CD14-positive monocyte (primary cell): Measurements from ENCODE around the gene NEMF. TPM values are rescaled to one million over a fixed set of nuclear protein-coding genes. Genes with fewer than 3 reads are reported as not detected.
A peak's percentile ranks its signal among the peaks of the same experiment; 100 is the strongest.

Source experiments
- DNase-seq, 3 donors: peaks; one replicate each; pipeline ENCODE4 v3.0.0-alpha.2; 2011 to 2022
- H2AFZ ChIP-seq: 2 replicates; pipeline ENCODE4 v1.6.0; 2012; ENCODE audit warnings: mild to moderate bottlenecking, low read depth, low read length, inconsistent platforms; ENCODE audit not compliant: insufficient read depth, poor library complexity, severe bottlenecking
- H3K27ac ChIP-seq, 2 donors: 1 replicate in 1 of 2; 2 replicates in 1 of 2; pipeline ENCODE4 v1.5.1; 2012 to 2013; ENCODE audit warnings: low read length in 2 of 2, control low read depth in 1 of 2, inconsistent platforms in 1 of 2, low read depth in 1 of 2, mild to moderate bottlenecking in 1 of 2
- H3K27me3 ChIP-seq, 2 donors: one replicate each; pipeline versions ENCODE4 v1.6.0 to v1.6.1; 2011 to 2013; ENCODE audit warnings: low read length in 2 of 2; ENCODE audit not compliant: control insufficient read depth in 2 of 2, insufficient read depth in 2 of 2
- H3K36me3 ChIP-seq, 2 donors: replicated peaks in 1 of 2; 1 replicate in 1 of 2; 2 replicates in 1 of 2; pipeline versions ENCODE4 v1.5.1 to v1.6.1; 2012 to 2013; ENCODE audit warnings: low read length in 2 of 2, control low read depth in 1 of 2, inconsistent platforms in 1 of 2, mild to moderate bottlenecking in 1 of 2; ENCODE audit not compliant: insufficient read depth in 2 of 2, control insufficient read depth in 1 of 2
- H3K4me1 ChIP-seq, 2 donors: 1 replicate in 1 of 2; 2 replicates in 1 of 2; pipeline versions ENCODE4 v1.5.1 to v1.6.1; 2012 to 2013; ENCODE audit warnings: low read length in 2 of 2, control low read depth in 1 of 2, inconsistent platforms in 1 of 2, mild to moderate bottlenecking in 1 of 2, moderate library complexity in 1 of 2; ENCODE audit not compliant: insufficient read depth in 2 of 2, control insufficient read depth in 1 of 2
- H3K4me2 ChIP-seq: replicated peaks from 2 replicates; pipeline ENCODE3; 2012; ENCODE audit warnings: low read length, moderate library complexity, mild to moderate bottlenecking; ENCODE audit not compliant: poor library complexity, severe bottlenecking; ENCODE audit errors: extremely low read depth
- H3K4me3 ChIP-seq, 3 experiments: fragments of 200-600 bp in 1 of 3; sonication (generic) in 1 of 3; replicated peaks in 1 of 3; 1 replicate in 2 of 3; 2 replicates in 1 of 3; pipeline ENCODE4 v1.5.1; 2011 to 2013; ENCODE audit warnings: low read length in 3 of 3, mild to moderate bottlenecking in 3 of 3, control low read depth in 2 of 3, low read depth in 2 of 3, inconsistent platforms in 1 of 3, moderate library complexity in 1 of 3
- H3K79me2 ChIP-seq: 2 replicates; pipeline ENCODE4 v1.6.0; 2012; ENCODE audit warnings: mild to moderate bottlenecking, control low read depth, inconsistent platforms, low read length, moderate library complexity; ENCODE audit not compliant: insufficient read depth
- H3K9ac ChIP-seq: 2 replicates; pipeline ENCODE4 v1.6.0; 2017; ENCODE audit warnings: low read length, mild to moderate bottlenecking; ENCODE audit not compliant: insufficient read depth, poor library complexity, severe bottlenecking
- H3K9me3 ChIP-seq, 2 donors: replicated peaks in 1 of 2; 1 replicate in 1 of 2; 2 replicates in 1 of 2; pipeline versions ENCODE4 v1.5.1 to v1.6.1; 2012 to 2013; ENCODE audit warnings: low read length in 2 of 2, control low read depth in 1 of 2; ENCODE audit not compliant: control insufficient read depth in 1 of 2, insufficient read depth in 1 of 2
- H4K20me1 ChIP-seq: 2 replicates; pipeline ENCODE4 v1.6.0; 2012; ENCODE audit warnings: mild to moderate bottlenecking, low read length, control low read depth, moderate library complexity; ENCODE audit not compliant: insufficient read depth
- H3K27ac Mint-ChIP-seq, 7 donors: one replicate each; pipeline ENCODE4 v1.8.0; 2020; ENCODE audit warnings: mild to moderate bottlenecking in 7 of 7, mixed read lengths in 7 of 7, moderate library complexity in 6 of 7, inconsistent platforms in 2 of 7
- H3K27me3 Mint-ChIP-seq, 3 donors: one replicate each; pipeline ENCODE4 v1.8.0; 2021 to 2022; ENCODE audit warnings: low read depth in 3 of 3, mild to moderate bottlenecking in 3 of 3, mixed read lengths in 3 of 3, moderate library complexity in 3 of 3, inconsistent platforms in 1 of 3
- H3K36me3 Mint-ChIP-seq, 2 donors: one replicate each; pipeline ENCODE4 v1.8.0; 2020; ENCODE audit warnings: mixed read lengths in 2 of 2, inconsistent platforms in 1 of 2, mild to moderate bottlenecking in 1 of 2
- H3K4me1 Mint-ChIP-seq: one replicate; pipeline ENCODE4 v1.8.0; 2020; ENCODE audit warnings: mild to moderate bottlenecking, mixed read lengths
- H3K4me3 Mint-ChIP-seq, 2 donors: one replicate each; pipeline ENCODE4 v1.8.0; 2020; ENCODE audit warnings: mild to moderate bottlenecking in 2 of 2, mixed read lengths in 2 of 2, moderate library complexity in 1 of 2
- H3K9me3 Mint-ChIP-seq, 7 donors: one replicate each; pipeline ENCODE4 v1.8.0; 2020 to 2022; ENCODE audit warnings: mixed read lengths in 7 of 7, mild to moderate bottlenecking in 6 of 7, moderate library complexity in 6 of 7, inconsistent platforms in 2 of 7
- whole genome bisulfite sequencing: methylation state at CpG from one replicate; pipeline ENCODE4 v1.1.5; 2013; ENCODE audit warnings: missing lambda C conversion rate; ENCODE audit not compliant: insufficient coverage; 5-methylcytosine and 5-hydroxymethylcytosine counted together
- intact Hi-C, 2 donors: fragments of 100-400 bp; cut with micrococcal nuclease; formaldehyde crosslinking; loops; one replicate each; pipeline versions ENCODE4 v1.15.0 to v1.15.1; 2023
- polyA plus RNA-seq, 3 donors: library from polyadenylated mRNA; depleted of rRNA in 1 of 3; unstranded in 2 of 3; stranded (reverse) in 1 of 3; fragments of 300-500 nt in 2 of 3; fragments of >200 nt in 1 of 3; fragmentation: Illumina TruSeq in 2 of 3; gene quantifications; 1 replicate in 2 of 3; 2 replicates in 1 of 3; pipeline ENCODE4 v1.2.3, GENCODE V29; 2012 to 2021
- TF ChIP-seq, protein P1 (sequence below): fragments of 200-600 bp; IDR thresholded peaks from one replicate; pipeline ENCODE4 v1.8.0; 2022; ENCODE audit warnings: antibody characterized with exemption, mild to moderate bottlenecking

The NEMF gene
- polyA plus RNA-seq, 3 donors, result 18.3 to 27.6 (median 22.2) TPM

DNA sequence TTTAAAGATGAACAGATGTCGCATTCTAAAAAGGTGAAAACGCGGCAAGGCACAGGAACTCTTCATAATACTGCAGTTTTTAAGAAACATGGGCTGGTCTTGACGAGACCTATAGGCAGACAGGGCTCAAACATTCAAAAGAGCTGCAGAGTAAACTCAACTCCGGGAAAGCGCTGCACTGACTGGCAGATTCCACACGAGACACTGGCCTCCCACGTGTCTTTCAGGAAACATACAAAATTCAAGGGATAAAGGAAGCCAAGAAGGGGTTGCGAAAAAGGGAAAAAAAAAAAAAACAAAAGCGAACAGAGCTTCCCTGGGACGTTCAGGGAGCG is 39.7 kb upstream of the NEMF start:
- Histone ChIP-seq H3K4me1 (peaks cover 20 to 38% of the 10 kb centered on the region in 2 donors), H2AFZ (peak overlapping the region; percentile 83), H3K9ac (peak overlapping the region; percentile 99), H3K9me3 (no peaks in the 10 kb centered on the region), H3K36me3 (peaks cover 4 to 7% of the 10 kb centered on the region in 2 donors), H3K79me2 (peaks cover 53% of the 10 kb centered on the region), H3K4me2 (peak overlapping the region; percentile 76), H4K20me1 (peaks cover 42% of the 10 kb centered on the region), H3K4me3 (peak overlapping the region; percentile 93 to 100 (median 99)), H3K27me3 (no peaks in the 10 kb centered on the region), H3K27ac (peak overlapping the region; percentile 99)
- Mint-ChIP-seq H3K27me3 (peaks cover 0 to 9% (median 0%) of the 10 kb centered on the region in 3 donors), H3K9me3 (no peaks in the 10 kb centered on the region), H3K4me3 (peak overlapping the region; percentile 93 to 97), H3K4me1 (peaks cover 17% of the 10 kb centered on the region), H3K36me3 (peaks cover 31 to 35% of the 10 kb centered on the region in 2 donors), H3K27ac (peak overlapping the region; percentile 95 to 100 (median 99))
- DNase-seq, result peak; percentile 63 to 65 (median 64)
- whole genome bisulfite sequencing, result 0% methylated on average over 10 of the region's 12 CpGs
- TF ChIP-seq, protein P1, sequence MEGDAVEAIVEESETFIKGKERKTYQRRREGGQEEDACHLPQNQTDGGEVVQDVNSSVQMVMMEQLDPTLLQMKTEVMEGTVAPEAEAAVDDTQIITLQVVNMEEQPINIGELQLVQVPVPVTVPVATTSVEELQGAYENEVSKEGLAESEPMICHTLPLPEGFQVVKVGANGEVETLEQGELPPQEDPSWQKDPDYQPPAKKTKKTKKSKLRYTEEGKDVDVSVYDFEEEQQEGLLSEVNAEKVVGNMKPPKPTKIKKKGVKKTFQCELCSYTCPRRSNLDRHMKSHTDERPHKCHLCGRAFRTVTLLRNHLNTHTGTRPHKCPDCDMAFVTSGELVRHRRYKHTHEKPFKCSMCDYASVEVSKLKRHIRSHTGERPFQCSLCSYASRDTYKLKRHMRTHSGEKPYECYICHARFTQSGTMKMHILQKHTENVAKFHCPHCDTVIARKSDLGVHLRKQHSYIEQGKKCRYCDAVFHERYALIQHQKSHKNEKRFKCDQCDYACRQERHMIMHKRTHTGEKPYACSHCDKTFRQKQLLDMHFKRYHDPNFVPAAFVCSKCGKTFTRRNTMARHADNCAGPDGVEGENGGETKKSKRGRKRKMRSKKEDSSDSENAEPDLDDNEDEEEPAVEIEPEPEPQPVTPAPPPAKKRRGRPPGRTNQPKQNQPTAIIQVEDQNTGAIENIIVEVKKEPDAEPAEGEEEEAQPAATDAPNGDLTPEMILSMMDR, result no peak
- intact Hi-C loops, result loop anchor here (2.0 to 10.0 kb wide), 4 partner anchors 29 to 213 kb away; no protein-coding TSS in a partner anchor

DNA sequence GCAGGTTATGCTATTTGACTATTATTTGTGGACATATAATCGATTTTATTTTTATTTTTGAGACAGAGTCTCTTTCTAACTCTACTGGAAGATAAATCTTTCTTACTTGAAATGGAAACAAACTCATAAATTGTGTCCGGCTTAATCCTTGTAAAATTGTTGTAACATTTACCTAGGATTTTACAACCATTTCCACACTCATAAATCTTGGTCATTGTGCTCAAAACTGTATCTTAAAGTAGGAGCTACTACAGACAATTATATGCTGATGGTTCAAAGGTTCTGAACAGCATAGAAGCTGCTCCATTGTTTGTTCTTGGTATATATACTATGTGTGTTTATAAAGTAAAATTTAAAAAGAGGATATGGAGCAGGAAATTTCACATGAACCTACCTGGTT is 35.7 kb upstream of the NEMF start:
- H3K9ac ChIP-seq, result no peak overlapping the region
- no peaks in the 10 kb centered on the region for H3K9me3 ChIP-seq
- no peak for DNase-seq
- WGBS, result no CpG with 5 or more reads among the region's 2 CpGs
- H3K27ac ChIP-seq, result no peak overlapping the region
- Mint-ChIP-seq H3K9me3 (no peaks in the 10 kb centered on the region), H3K4me1 (peaks cover 11% of the 10 kb centered on the region), H3K27ac (no peak overlapping the region), H3K36me3 (no peaks in the 10 kb centered on the region), H3K27me3 (peaks cover 0 to 9% (median 0%) of the 10 kb centered on the region in 3 donors), H3K4me3 (no peak overlapping the region)
- H3K79me2 ChIP-seq, result peaks cover 14% of the 10 kb centered on the region
- no peaks in the 10 kb centered on the region for H3K36me3 ChIP-seq
- H2AFZ ChIP-seq, result no peak overlapping the region
- H3K4me2 ChIP-seq, result no peak overlapping the region
- intact Hi-C loops, result no loop called here
- H3K27me3 ChIP-seq, result no peaks in the 10 kb centered on the region
- H3K4me1 ChIP-seq, result peaks cover 8 to 15% of the 10 kb centered on the region in 2 donors
- H4K20me1 ChIP-seq, result peaks cover 3% of the 10 kb centered on the region
- TF ChIP-seq, protein P1, result no peak
- H3K4me3 ChIP-seq, result no peak overlapping the region
